ENCODE results near the gene CHAD.

- TF ChIP-seq EZH2phosphoT487 (IDR thresholded peaks at IDR 0.05; ENCODE audit: borderline replicate concordance, low read depth) (no peak), GATA2 (CRISPR knock-in tag; IDR thresholded peaks at IDR 0.05) (no peak), EP300 (IDR thresholded peaks at IDR 0.05; ENCODE audit: borderline replicate concordance in 1 of 2, low read depth in 1 of 2, low read length in 1 of 2) (no peak), CTCF (IDR thresholded peaks at IDR 0.05) (no peak), MEF2A (IDR thresholded peaks at IDR 0.05; ENCODE audit: borderline replicate concordance, low read depth) (no peak), POLR2AphosphoS5 (IDR thresholded peaks at IDR 0.05; ENCODE audit: low read depth, low read length) (no peak), MAX (IDR thresholded peaks at IDR 0.05; ENCODE audit: low read depth) (no peak), SMC3 (IDR thresholded peaks at IDR 0.05; ENCODE audit: low read depth, low read length) (no peak), TCF12 (IDR thresholded peaks at IDR 0.05) (no peak), RFX5 (IDR thresholded peaks at IDR 0.05; ENCODE audit: low read length) (no peak)
Observed at GRCh38 chr17:50458270-50458669, 10.4 kb downstream of the CHAD start.
